BJ (cell line): Measurements from ENCODE around the gene PRTFDC1. TPM values are rescaled to one million over a fixed set of nuclear protein-coding genes. Genes with fewer than 3 reads are reported as not detected.

Source experiments
- CTCF ChIA-PET: fragments of 350-600 bp; formaldehyde crosslinking; extraction: SDS; loops from one replicate; lab custom pipeline; 2021; ENCODE audit warnings: antibody characterized with exemption, inconsistent platforms; lab: Yijun Ruan, JAX
- POLR2A ChIA-PET: fragments of 300-600 bp; sonication (Branson Sonifier 250); formaldehyde crosslinking; extraction: SDS; loops from one replicate; lab custom pipeline; 2021; ENCODE audit warnings: antibody characterized with exemption; lab: Charles Lee
- DNase-seq: peaks from one replicate; pipeline ENCODE4 v3.0.0-alpha.2; 2011; ENCODE audit warnings: low read depth
- H3K27me3 ChIP-seq: 2 replicates; pipeline ENCODE4 v1.6.0; 2011; ENCODE audit warnings: low read length; ENCODE audit not compliant: control insufficient read depth, insufficient read depth
- H3K36me3 ChIP-seq: 2 replicates; pipeline ENCODE4 v1.5.1; 2011; ENCODE audit warnings: low read length; ENCODE audit not compliant: control insufficient read depth, insufficient read depth
- H3K4me3 ChIP-seq: 2 replicates; pipeline ENCODE4 v1.5.1; 2011; ENCODE audit warnings: low read depth, mild to moderate bottlenecking, control low read depth, low read length
- polyA plus RNA-seq: library from polyadenylated mRNA; depleted of rRNA; stranded (reverse); fragments of >200 nt; gene quantifications from 2 replicates; pipeline ENCODE4 v1.2.3, GENCODE V29; 2011
- TF ChIP-seq, protein P1 (sequence below): IDR thresholded peaks from 2 replicates; pipeline ENCODE4 v1.5.1; 2011; ENCODE audit warnings: low read depth, mild to moderate bottlenecking, control low read depth, inconsistent platforms, low read length, moderate library complexity; ENCODE audit not compliant: insufficient read depth

Gene PRTFDC1
- polyA plus RNA-seq, 1 experiment, result 8.1 TPM

GRCh38 chr10:24849501-24850299, 102.7 kb downstream of the PRTFDC1 start:
- DNase-seq, result no peak

GRCh38 chr10:24849051-24849450, 103.4 kb downstream of the PRTFDC1 start:
- no peak for DNase-seq
- H3K4me3 ChIP-seq, result no peak overlapping the region
- TF ChIP-seq, protein P1, sequence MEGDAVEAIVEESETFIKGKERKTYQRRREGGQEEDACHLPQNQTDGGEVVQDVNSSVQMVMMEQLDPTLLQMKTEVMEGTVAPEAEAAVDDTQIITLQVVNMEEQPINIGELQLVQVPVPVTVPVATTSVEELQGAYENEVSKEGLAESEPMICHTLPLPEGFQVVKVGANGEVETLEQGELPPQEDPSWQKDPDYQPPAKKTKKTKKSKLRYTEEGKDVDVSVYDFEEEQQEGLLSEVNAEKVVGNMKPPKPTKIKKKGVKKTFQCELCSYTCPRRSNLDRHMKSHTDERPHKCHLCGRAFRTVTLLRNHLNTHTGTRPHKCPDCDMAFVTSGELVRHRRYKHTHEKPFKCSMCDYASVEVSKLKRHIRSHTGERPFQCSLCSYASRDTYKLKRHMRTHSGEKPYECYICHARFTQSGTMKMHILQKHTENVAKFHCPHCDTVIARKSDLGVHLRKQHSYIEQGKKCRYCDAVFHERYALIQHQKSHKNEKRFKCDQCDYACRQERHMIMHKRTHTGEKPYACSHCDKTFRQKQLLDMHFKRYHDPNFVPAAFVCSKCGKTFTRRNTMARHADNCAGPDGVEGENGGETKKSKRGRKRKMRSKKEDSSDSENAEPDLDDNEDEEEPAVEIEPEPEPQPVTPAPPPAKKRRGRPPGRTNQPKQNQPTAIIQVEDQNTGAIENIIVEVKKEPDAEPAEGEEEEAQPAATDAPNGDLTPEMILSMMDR, result no peak
- H3K27me3 ChIP-seq, result no peaks in the 10 kb centered on the region
- ChIA-PET CTCF (no interaction called here), POLR2A (interaction anchor here (0.6 kb wide), 1 partner anchor 61 kb away, joined by 3 read pairs; no protein-coding TSS in a partner anchor)
- no peaks in the 10 kb centered on the region for H3K36me3 ChIP-seq

More at GRCh38 chr10:24849501-24850299, 102.7 kb downstream of the PRTFDC1 start:
- TF ChIP-seq, protein P1, result no peak
- CTCF ChIA-PET, result no interaction called here
- no peak overlapping the region for H3K4me3 ChIP-seq
- no peaks in the 10 kb centered on the region for H3K36me3 ChIP-seq
- H3K27me3 ChIP-seq, result no peaks in the 10 kb centered on the region
- POLR2A ChIA-PET, result interaction anchor here (0.6 kb wide), 1 partner anchor 62 kb away, joined by 3 read pairs; no protein-coding TSS in a partner anchor

GRCh38 chr10:24848195-24848594, 104.2 kb downstream of the PRTFDC1 start:
- Histone ChIP-seq H3K36me3 (no peaks in the 10 kb centered on the region), H3K27me3 (no peaks in the 10 kb centered on the region), H3K4me3 (no peak overlapping the region)
- ChIA-PET CTCF (interaction anchor here (0.8 kb wide), 1 partner anchor 50 kb away, joined by 4 read pairs; no protein-coding TSS in a partner anchor), POLR2A (no interaction called here)
- TF ChIP-seq, protein P1, result no peak
- DNase-seq, result no peak

DNA sequence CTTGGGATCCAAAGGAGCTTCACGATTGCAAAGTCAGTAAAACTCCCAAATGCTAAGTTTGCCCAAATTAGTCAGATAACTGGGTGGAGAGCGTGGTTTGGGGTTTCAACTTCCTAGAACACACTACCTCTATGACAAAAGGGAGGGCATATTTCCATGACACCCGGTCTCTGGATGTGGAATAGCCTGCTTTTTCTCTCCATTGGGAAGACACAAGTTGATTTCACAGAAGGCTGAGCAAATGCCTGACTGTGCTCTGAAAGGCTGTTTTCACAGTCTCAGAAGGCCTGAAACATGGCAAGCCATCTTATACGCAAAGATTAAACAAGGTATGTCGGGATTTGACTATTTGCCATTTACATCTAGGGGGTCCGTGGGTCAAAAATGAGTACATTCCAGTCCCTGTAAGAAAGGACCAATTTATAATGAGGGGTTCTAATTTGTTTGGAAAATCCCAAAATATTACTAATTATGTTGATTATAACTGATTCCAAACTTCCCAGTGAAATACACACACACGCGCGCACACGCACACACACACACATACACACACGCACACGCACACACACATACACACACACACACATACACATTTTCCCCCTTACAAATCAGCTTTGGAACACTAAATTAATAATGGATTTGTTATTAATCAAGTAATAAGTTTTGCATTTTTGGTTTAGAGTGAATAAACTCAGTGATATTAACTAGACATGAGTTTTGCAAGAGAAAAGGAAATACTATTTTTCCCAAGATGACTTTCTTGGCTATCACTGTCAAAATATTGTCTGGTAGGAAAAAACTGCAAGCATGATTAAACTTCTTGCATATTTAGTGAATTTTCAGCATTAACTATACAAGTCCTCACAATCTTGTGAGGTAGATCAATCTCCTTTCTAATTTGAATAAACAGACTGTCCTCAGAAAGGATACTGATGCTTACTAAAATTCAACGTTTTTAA, 105.0 kb downstream of the PRTFDC1 start:
- ChIA-PET CTCF (interaction anchor here (0.8 kb wide), 1 partner anchor 49 kb away, joined by 4 read pairs; no protein-coding TSS in a partner anchor), POLR2A (no interaction called here)
- H3K36me3 ChIP-seq, result no peaks in the 10 kb centered on the region
- no peaks in the 10 kb centered on the region for H3K27me3 ChIP-seq
- DNase-seq, result no peak
- H3K4me3 ChIP-seq, result no peak overlapping the region
- TF ChIP-seq, protein P1, result no peak
